ENCODE results near the gene RIMBP2.

The RIMBP2 gene

GRCh38 chr12:130487636-130488357, 228.3 kb downstream of the RIMBP2 start:
- no peaks in the 10 kb centered on the region for H3K9me3 Mint-ChIP-seq (ENCODE audit: low read depth)
- no peak overlapping the region for H3K27ac Mint-ChIP-seq
- H3K36me3 Mint-ChIP-seq: no peaks in the 10 kb centered on the region
- no peaks in the 10 kb centered on the region for H3K4me1 Mint-ChIP-seq (ENCODE audit: low read depth)
- H3K27me3 Mint-ChIP-seq: peaks cover 2% of the 10 kb centered on the region
- no peak overlapping the region for H3K4me3 Mint-ChIP-seq

GRCh38 chr12:130486891-130487416, 229.1 kb downstream of the RIMBP2 start:
- H3K27me3 Mint-ChIP-seq: peaks cover 5% of the 10 kb centered on the region
- H3K9me3 Mint-ChIP-seq (ENCODE audit: low read depth): no peaks in the 10 kb centered on the region
- H3K4me3 Mint-ChIP-seq: no peak overlapping the region
- H3K27ac Mint-ChIP-seq: no peak overlapping the region
- H3K4me1 Mint-ChIP-seq (ENCODE audit: low read depth): no peaks in the 10 kb centered on the region
- H3K36me3 Mint-ChIP-seq: no peaks in the 10 kb centered on the region

- H3K27me3 Mint-ChIP-seq: peaks cover 7% of the 10 kb centered on the region
- no peaks in the 10 kb centered on the region for H3K4me1 Mint-ChIP-seq (ENCODE audit: low read depth)
- no peak overlapping the region for H3K4me3 Mint-ChIP-seq
- H3K36me3 Mint-ChIP-seq: no peaks in the 10 kb centered on the region
- H3K9me3 Mint-ChIP-seq (ENCODE audit: low read depth): no peaks in the 10 kb centered on the region
- no peak overlapping the region for H3K27ac Mint-ChIP-seq
Measured at GRCh38 chr12:130486146-130486435, 230.0 kb downstream of the RIMBP2 start.

GRCh38 chr12:130485291-130486145, 230.6 kb downstream of the RIMBP2 start:
- H3K27ac Mint-ChIP-seq: no peak overlapping the region
- no peaks in the 10 kb centered on the region for H3K9me3 Mint-ChIP-seq (ENCODE audit: low read depth)
- no peaks in the 10 kb centered on the region for H3K36me3 Mint-ChIP-seq
- no peak overlapping the region for H3K4me3 Mint-ChIP-seq
- peaks cover 9% of the 10 kb centered on the region for H3K27me3 Mint-ChIP-seq
- no peaks in the 10 kb centered on the region for H3K4me1 Mint-ChIP-seq (ENCODE audit: low read depth)

GRCh38 chr12:130484221-130484620, 231.9 kb downstream of the RIMBP2 start:
- Mint-ChIP-seq H3K36me3 (no peaks in the 10 kb centered on the region), H3K4me1 (ENCODE audit: low read depth) (no peaks in the 10 kb centered on the region), H3K4me3 (no peak overlapping the region), H3K9me3 (ENCODE audit: low read depth) (no peaks in the 10 kb centered on the region), H3K27me3 (peaks cover 9% of the 10 kb centered on the region), H3K27ac (no peak overlapping the region)

- Mint-ChIP-seq H3K27ac (no peak overlapping the region), H3K27me3 (peaks cover 9% of the 10 kb centered on the region), H3K36me3 (no peaks in the 10 kb centered on the region), H3K9me3 (ENCODE audit: low read depth) (no peaks in the 10 kb centered on the region), H3K4me3 (no peak overlapping the region), H3K4me1 (ENCODE audit: low read depth) (no peaks in the 10 kb centered on the region)
Measured at GRCh38 chr12:130483616-130484180, 232.4 kb downstream of the RIMBP2 start.

GRCh38 chr12:130482448-130482847, 233.7 kb downstream of the RIMBP2 start:
- no peaks in the 10 kb centered on the region for H3K36me3 Mint-ChIP-seq
- H3K4me3 Mint-ChIP-seq: no peak overlapping the region
- H3K9me3 Mint-ChIP-seq (ENCODE audit: low read depth): no peaks in the 10 kb centered on the region
- H3K27ac Mint-ChIP-seq: no peak overlapping the region
- H3K4me1 Mint-ChIP-seq (ENCODE audit: low read depth): no peaks in the 10 kb centered on the region
- peaks cover 9% of the 10 kb centered on the region for H3K27me3 Mint-ChIP-seq

- H3K27ac Mint-ChIP-seq: no peak overlapping the region
- H3K4me1 Mint-ChIP-seq (ENCODE audit: low read depth): no peaks in the 10 kb centered on the region
- no peaks in the 10 kb centered on the region for H3K36me3 Mint-ChIP-seq
- no peak overlapping the region for H3K4me3 Mint-ChIP-seq
- peaks cover 9% of the 10 kb centered on the region for H3K27me3 Mint-ChIP-seq
- H3K9me3 Mint-ChIP-seq (ENCODE audit: low read depth): no peaks in the 10 kb centered on the region
Measured at GRCh38 chr12:130481392-130481879, 234.7 kb downstream of the RIMBP2 start.

GRCh38 chr12:130480887-130481286, 235.2 kb downstream of the RIMBP2 start:
- no peaks in the 10 kb centered on the region for H3K4me1 Mint-ChIP-seq (ENCODE audit: low read depth)
- peaks cover 9% of the 10 kb centered on the region for H3K27me3 Mint-ChIP-seq
- no peak overlapping the region for H3K4me3 Mint-ChIP-seq
- no peaks in the 10 kb centered on the region for H3K9me3 Mint-ChIP-seq (ENCODE audit: low read depth)
- no peaks in the 10 kb centered on the region for H3K36me3 Mint-ChIP-seq
- H3K27ac Mint-ChIP-seq: no peak overlapping the region

- H3K27ac Mint-ChIP-seq: no peak overlapping the region
- no peaks in the 10 kb centered on the region for H3K36me3 Mint-ChIP-seq
- H3K4me3 Mint-ChIP-seq: no peak overlapping the region
- H3K27me3 Mint-ChIP-seq: peaks cover 9% of the 10 kb centered on the region
- H3K4me1 Mint-ChIP-seq (ENCODE audit: low read depth): no peaks in the 10 kb centered on the region
- H3K9me3 Mint-ChIP-seq (ENCODE audit: low read depth): no peaks in the 10 kb centered on the region
Measured at GRCh38 chr12:130480231-130480630, 235.9 kb downstream of the RIMBP2 start.

GRCh38 chr12:130479401-130480125, 236.5 kb downstream of the RIMBP2 start:
- H3K27ac Mint-ChIP-seq: no peak overlapping the region
- peaks cover 9% of the 10 kb centered on the region for H3K27me3 Mint-ChIP-seq
- no peaks in the 10 kb centered on the region for H3K9me3 Mint-ChIP-seq (ENCODE audit: low read depth)
- H3K4me3 Mint-ChIP-seq: no peak overlapping the region
- H3K4me1 Mint-ChIP-seq (ENCODE audit: low read depth): no peaks in the 10 kb centered on the region
- no peaks in the 10 kb centered on the region for H3K36me3 Mint-ChIP-seq

- H3K27me3 Mint-ChIP-seq: peaks cover 7% of the 10 kb centered on the region
- H3K4me1 Mint-ChIP-seq (ENCODE audit: low read depth): no peaks in the 10 kb centered on the region
- H3K9me3 Mint-ChIP-seq (ENCODE audit: low read depth): no peaks in the 10 kb centered on the region
- no peaks in the 10 kb centered on the region for H3K36me3 Mint-ChIP-seq
- H3K27ac Mint-ChIP-seq: no peak overlapping the region
- no peak overlapping the region for H3K4me3 Mint-ChIP-seq
Measured at GRCh38 chr12:130478786-130479185, 237.3 kb downstream of the RIMBP2 start.

GRCh38 chr12:130477701-130478100, 238.4 kb downstream of the RIMBP2 start:
- Mint-ChIP-seq H3K4me1 (ENCODE audit: low read depth) (no peaks in the 10 kb centered on the region), H3K36me3 (no peaks in the 10 kb centered on the region), H3K27ac (no peak overlapping the region), H3K27me3 (peaks cover 7% of the 10 kb centered on the region), H3K4me3 (no peak overlapping the region), H3K9me3 (ENCODE audit: low read depth) (no peaks in the 10 kb centered on the region)

- H3K27me3 Mint-ChIP-seq: peaks cover 7% of the 10 kb centered on the region
- H3K4me1 Mint-ChIP-seq (ENCODE audit: low read depth): no peaks in the 10 kb centered on the region
- no peak overlapping the region for H3K4me3 Mint-ChIP-seq
- H3K9me3 Mint-ChIP-seq (ENCODE audit: low read depth): no peaks in the 10 kb centered on the region
- no peak overlapping the region for H3K27ac Mint-ChIP-seq
- H3K36me3 Mint-ChIP-seq: no peaks in the 10 kb centered on the region
Measured at GRCh38 chr12:130477266-130477665, 238.8 kb downstream of the RIMBP2 start.

All from activated naive CD8-positive, alpha-beta T cell (primary cell).